K562 (cell line): ENCODE results near the gene USP20. TPM values are rescaled to one million over a fixed set of nuclear protein-coding genes. Genes with fewer than 3 reads are reported as not detected.

ENCODE experiments used
- CSDE1 ChIP-seq, 2 experiments: fragments of 450-650 bp; IDR thresholded peaks; 2 replicates each; pipeline ENCODE4 v1.6.1; 2016; ENCODE audit warnings: mild to moderate bottlenecking in 1 of 2
- DACH1 ChIP-seq: fragments of 450-650 bp; IDR thresholded peaks from 2 replicates; pipeline ENCODE4 v1.6.1; 2018; ENCODE audit not compliant: partially characterized antibody
- FOXK1 ChIP-seq: sonication (generic); formaldehyde crosslinking; IDR thresholded peaks from 2 replicates; pipeline ENCODE4 v1.8.0; 2022; ENCODE audit warnings: missing genetic modification reagents, mild to moderate bottlenecking, borderline replicate concordance
- HOMEZ ChIP-seq: fragments of 250-450 bp; sonication (Bioruptor Pico); IDR thresholded peaks from 2 replicates; pipeline ENCODE4 v1.4.0; 2020; ENCODE audit warnings: mild to moderate bottlenecking, moderate library complexity
- KAT7 ChIP-seq: sonication (generic); formaldehyde crosslinking; IDR thresholded peaks from 2 replicates; pipeline ENCODE4 v1.8.0; 2022; ENCODE audit warnings: missing genetic modification reagents, mild to moderate bottlenecking, borderline replicate concordance
- KLF1 ChIP-seq: fragments of 450-650 bp; IDR thresholded peaks from 2 replicates; pipeline ENCODE4 v1.6.1; 2016; ENCODE audit warnings: missing genetic modification characterization, missing compliant biosample characterization
- L3MBTL2 ChIP-seq: fragments of 450-650 bp; IDR thresholded peaks from 2 replicates; pipeline ENCODE4 v1.6.1; 2016; ENCODE audit warnings: mild to moderate bottlenecking, moderate library complexity
- MAFK ChIP-seq: IDR thresholded peaks from 2 replicates; pipeline ENCODE4 v1.6.1; 2011; ENCODE audit warnings: low read length, improper control_type of control experiment
- MLLT1 ChIP-seq, 2 experiments: fragments of 450-650 bp; IDR thresholded peaks; 2 replicates each; pipeline ENCODE4 v1.6.1; 2016
- POLR2AphosphoS2 ChIP-seq: IDR thresholded peaks from 2 replicates; pipeline ENCODE4 v1.6.1; 2012; ENCODE audit warnings: low read length, improper control_type of control experiment
- RHOXF2B ChIP-seq: fragments of 250-450 bp; sonication (Bioruptor Pico); conservative IDR thresholded peaks from 2 replicates; pipeline ENCODE4 v1.5.1; 2021
- SNIP1 ChIP-seq: fragments of 450-650 bp; IDR thresholded peaks from 2 replicates; pipeline ENCODE4 v1.7.1; 2017; ENCODE audit warnings: low read depth, mild to moderate bottlenecking
- TBL1XR1 ChIP-seq, 2 experiments: IDR thresholded peaks; 2 replicates each; pipeline ENCODE4 v1.6.1; 2012; ENCODE audit warnings: improper control_type of control experiment in 2 of 2, low read length in 2 of 2, mild to moderate bottlenecking in 1 of 2
- TSHZ1 ChIP-seq: fragments of 250-450 bp; sonication (Bioruptor Pico); IDR thresholded peaks from 2 replicates; pipeline ENCODE4 v1.4.0; 2020; ENCODE audit warnings: mild to moderate bottlenecking, moderate library complexity
- ZC3H4 ChIP-seq: sonication (generic); formaldehyde crosslinking; IDR thresholded peaks from 2 replicates; pipeline ENCODE4 v1.9.0; 2021; ENCODE audit warnings: missing genetic modification reagents, borderline replicate concordance
- ZNF696 ChIP-seq: fragments of 250-450 bp; sonication (Bioruptor Pico); conservative IDR thresholded peaks from 2 replicates; pipeline ENCODE4 v1.4.0; 2020; ENCODE audit warnings: mild to moderate bottlenecking, moderate library complexity
- ZNF699 ChIP-seq: fragments of 250-450 bp; sonication (Bioruptor Pico); IDR thresholded peaks from 2 replicates; pipeline ENCODE4 v1.8.0; 2021; ENCODE audit warnings: mild to moderate bottlenecking, moderate library complexity; ENCODE audit not compliant: insufficient replicate concordance
- polyA plus RNA-seq, 8 experiments: library from polyadenylated mRNA; depleted of rRNA in 4 of 8; stranded (reverse) in 5 of 8; unstranded in 3 of 8; fragments of >200 nt; fragmentation: Nextera tagmentation in 2 of 8; fragmentation: Illumina TruSeq in 1 of 8; extraction: Ambion mirVana in 2 of 8; extraction: Trizol in 1 of 8; gene quantifications; 2 replicates each; pipeline versions ENCODE4 v1.2.1 to v1.2.3, GENCODE V29; 2011 to 2014; ENCODE audit warnings: inconsistent platforms in 1 of 8, missing spikeins in 1 of 8
- total RNA-seq, 7 experiments: library from RNA; depleted of rRNA in 6 of 7; stranded (reverse); fragments of >200 nt in 6 of 7; fragmentation: Illumina TruSeq in 2 of 7; extraction: Trizol in 2 of 7; gene quantifications; 2 replicates each; pipeline versions ENCODE4 v1.2.1 to v1.2.3, GENCODE V29; 2011 to 2021; ENCODE audit warnings: low replicate concordance in 1 of 7

Gene USP20
- total and polyA plus RNA-seq, 9 of the 15 experiments (the other 6 are each of a cell fraction or from before 2014, with no cell fraction given), result 1.9 to 136 (median 49.1) TPM

GRCh38 chr9:129910628-129911567, 75.6 kb downstream of the USP20 start (continued):
- TF ChIP-seq ZNF696 (CRISPR knock-in tag), result no peak
- no peak for TF ChIP-seq HOMEZ
- no peak for TF ChIP-seq TSHZ1
- TF ChIP-seq RHOXF2B (CRISPR knock-in tag), result no peak
- 0 out of 2 replicates have a peak, but pooled peaks have one; percentile 61 for TF ChIP-seq L3MBTL2
- TF ChIP-seq CSDE1 (IDR thresholded peaks at IDR 0.05), result no peak
- peak in 1 of 2 experiments; percentile 97; a peak in 2 of 4 replicates for TF ChIP-seq MLLT1 (IDR thresholded peaks at IDR 0.05)
- peak; percentile 81 to 92; a peak in 3 of 4 replicates for TF ChIP-seq TBL1XR1 (IDR thresholded peaks at IDR 0.05; ENCODE audit: low read length in 2 of 2)
- peak; percentile 97 for TF ChIP-seq DACH1
- peak; percentile 95 for TF ChIP-seq KLF1 (tag)
- TF ChIP-seq ZNF699 (CRISPR knock-in tag), result no peak
- TF ChIP-seq MAFK, result peak; percentile 95
- TF ChIP-seq FOXK1, result no peak
- no peak for TF ChIP-seq SNIP1
- TF ChIP-seq POLR2AphosphoS2, result no peak
- no peak for TF ChIP-seq KAT7
- no peak for TF ChIP-seq ZC3H4 (CRISPR knock-in tag)
